Left kidney (tissue), 2 donors: Measurements from ENCODE around the gene SMAD3. TPM values are rescaled to one million over a fixed set of nuclear protein-coding genes. Genes with fewer than 3 reads are reported as not detected.

Experiments
- DNase-seq: peaks from one replicate; pipeline ENCODE4 v3.0.0-alpha.2; 2013
- polyA plus RNA-seq: library from polyadenylated mRNA; unstranded; fragments of 120-200 nt; gene quantifications from one replicate; pipeline ENCODE4 v1.2.1, GENCODE V29; 2013; ENCODE audit not compliant: insufficient read length

SMAD3 gene
- polyA plus RNA-seq, 1 donor, result 50.8 TPM

DNA sequence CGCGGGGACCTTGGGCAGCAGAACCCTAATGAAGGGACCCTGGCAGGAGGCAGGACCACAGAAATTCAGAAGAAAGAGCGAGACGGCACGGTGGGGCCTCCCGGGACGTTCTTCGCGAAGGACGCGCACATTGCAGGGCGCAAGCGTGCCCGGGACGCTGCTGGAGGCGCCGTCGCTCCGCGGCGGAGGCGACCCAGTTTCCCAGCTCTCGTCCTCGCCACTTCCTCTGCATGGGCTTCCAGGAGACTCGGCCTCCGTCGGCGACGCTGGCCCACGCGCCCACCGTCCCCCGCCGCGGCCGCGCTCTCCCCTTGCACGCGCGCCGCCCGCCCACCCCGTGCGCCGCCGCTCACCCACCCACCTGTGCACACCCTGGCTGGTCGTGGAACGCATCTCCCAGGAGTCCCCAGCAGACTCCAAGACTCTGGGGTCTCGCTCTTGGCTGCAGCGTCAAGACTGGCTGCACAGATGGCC lies 31.8 kb upstream of the SMAD3 start:
- DNase-seq, result no peak

DNA sequence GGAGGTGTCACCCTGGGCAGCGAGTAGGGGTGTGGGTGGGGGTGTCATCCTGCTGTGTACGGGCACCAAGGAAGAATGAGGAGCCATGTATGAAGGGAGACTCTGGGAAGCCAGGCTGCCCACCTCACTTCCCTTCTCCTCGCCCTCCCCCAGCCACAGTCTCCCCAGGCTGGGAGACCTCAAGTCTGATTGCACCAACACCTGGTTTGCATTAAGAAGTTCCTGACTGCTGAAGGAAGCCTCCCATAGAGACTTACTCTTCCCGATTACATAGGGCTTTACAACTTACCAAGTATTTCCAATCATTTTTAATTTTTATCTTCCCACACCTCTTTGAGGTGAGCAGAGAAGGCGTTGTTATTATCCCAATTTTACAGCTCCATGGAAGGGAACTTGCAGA lies 29.5 kb upstream of the SMAD3 start:
- no peak for DNase-seq

DNA sequence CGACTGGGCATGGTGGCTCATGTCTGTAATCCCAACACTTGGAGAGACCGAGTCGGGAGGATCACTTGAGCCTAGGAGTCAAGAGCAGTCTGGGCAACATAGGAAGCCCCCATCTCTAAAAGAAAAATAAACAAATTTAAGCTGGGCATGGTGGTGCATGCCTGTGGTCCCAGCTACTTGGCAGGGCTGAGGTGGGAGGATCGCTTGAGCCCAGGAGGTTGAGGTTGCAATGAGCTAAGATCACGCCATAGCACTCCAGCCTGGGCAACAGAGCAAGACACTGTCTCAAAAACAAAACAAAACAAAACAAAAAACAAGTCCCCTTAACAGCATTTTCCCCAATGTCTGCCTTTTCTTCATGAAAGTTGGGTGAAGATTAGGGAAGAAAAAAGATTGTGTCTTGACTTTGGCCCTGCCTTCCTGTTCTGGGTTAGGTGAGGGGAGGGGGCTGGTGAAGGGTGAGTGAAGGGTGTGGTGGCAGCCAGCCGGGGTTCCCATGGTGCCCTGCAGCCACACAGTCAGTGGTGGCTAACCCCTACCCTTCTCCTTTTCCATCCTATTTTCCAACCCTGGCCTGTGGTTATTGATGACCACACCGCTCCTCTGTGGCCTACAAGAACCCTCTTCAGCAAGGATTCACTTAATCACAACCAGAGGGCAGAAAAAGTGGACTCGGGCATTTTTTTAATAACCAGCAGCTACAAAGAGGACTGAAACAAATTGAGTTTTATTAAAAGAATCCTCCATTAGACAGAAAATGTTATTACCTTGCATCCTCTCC lies 28.4 kb upstream of the SMAD3 start:
- no peak for DNase-seq

DNA sequence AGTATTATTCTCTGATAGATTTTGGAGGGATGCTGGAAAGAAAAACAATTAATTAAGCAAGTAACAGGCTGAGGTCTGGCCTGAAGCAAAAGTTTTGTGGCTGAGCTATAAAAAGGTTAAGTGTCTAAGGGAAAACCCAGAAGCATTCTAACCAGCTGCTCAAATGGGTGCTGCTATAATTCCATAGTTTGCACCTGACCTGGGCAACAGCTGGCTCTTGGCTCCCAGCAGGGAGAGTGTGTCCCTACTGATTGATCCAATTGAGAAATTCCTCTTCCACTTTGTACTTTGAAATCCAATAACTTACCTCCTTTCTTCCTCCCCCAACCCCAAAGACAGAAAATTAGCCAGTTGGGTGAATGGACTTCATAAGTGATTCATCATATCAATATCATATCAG lies 27.7 kb upstream of the SMAD3 start:
- no peak for DNase-seq

DNA sequence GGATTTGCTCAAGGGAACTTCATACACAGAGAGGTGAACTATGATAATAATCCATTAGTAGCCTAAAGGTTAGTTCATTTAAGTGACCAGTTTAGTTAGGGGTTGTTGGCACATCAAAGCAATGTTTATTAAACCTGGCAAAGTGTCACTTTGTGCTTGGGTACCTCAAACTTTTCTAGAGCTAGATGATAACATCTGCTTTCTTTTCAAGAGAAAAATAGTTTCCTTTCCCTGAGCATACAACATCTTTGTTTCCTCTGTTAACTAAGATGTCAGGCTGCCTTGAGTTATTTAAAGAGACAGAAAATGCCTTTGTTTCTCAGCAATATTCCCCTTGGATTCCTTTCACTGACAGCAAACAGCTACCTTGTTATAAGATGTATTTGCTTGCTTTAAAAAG lies 26.7 kb upstream of the SMAD3 start:
- DNase-seq, result no peak

DNA sequence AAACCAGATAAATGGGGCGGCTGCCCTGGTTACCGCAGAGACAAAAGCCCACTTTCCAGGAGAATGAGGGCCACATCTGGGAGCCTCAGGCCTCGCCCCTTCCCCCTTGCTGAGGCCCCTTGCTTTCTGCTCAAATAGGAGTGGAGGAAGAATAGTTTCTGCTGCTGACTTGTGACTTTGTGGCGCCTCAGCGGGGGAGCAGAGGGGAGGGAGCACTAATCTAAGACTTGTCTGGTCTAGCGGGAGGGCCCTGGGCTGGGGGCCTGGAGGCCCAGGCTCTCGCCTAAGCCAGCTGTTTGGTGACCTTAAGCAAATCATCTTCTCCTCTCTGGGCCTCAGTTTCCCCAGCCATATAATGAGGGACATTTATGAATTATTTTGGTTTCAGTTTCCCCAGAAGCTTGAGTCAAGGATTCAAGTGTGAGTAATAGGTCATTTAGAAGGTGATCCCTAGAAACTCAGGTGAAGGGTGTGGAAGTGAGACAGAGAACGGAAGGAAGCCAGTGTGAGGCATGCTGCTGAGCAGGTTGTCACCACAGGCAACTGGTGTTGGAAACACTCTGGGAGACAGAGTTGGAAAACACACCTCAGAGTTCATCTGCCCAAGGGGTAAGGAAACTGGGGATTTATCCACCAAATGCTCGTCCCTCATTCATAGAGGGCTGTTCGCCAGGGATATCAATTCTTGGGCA lies 25.9 kb upstream of the SMAD3 start:
- DNase-seq, result no peak

DNA sequence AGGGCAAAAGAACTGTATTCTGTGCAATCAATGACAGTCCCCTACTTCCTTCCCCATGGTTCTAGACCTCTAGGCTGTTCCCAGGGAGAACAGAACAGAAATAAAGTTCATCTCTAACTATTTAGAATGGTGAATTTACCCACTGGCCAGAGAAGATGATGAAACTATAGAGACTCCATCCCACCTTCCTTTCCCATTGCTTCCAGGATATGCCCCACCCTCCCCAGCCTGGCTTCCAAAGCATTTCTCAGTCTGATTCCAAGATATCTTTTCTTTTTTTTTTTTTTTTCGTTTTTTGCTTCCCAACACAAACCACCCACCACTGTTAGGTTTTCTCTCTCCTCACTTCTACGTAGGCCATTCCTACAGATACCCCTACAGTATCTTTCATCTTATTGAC lies 25.1 kb upstream of the SMAD3 start:
- no peak for DNase-seq

DNA sequence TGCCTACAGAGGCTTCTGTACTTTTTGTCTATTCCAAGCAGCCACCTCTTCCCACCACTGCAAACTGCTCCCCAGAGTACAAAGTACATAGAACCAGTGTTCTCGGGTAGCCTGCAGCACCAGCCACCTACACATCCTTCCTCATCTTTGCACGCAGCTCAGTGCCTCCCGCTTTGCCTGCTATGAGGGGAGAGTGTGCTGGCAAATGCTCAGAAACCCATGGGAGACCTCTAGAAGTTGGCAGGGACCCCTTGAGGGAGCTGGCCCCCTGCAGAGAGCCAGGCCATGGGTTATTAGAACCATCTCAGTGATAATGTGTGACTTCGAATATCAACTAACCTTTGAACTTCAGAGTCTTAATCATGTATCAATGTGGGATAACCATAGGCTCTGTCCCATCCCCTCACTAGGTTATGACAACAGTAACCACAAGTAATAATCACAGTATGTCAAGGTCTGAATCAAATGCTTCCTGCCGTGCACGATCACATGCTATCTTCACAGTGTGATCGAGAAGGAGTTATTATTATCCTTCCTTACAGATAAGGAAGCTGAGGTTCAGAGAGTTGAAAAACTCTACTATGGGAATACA lies 22.8 kb upstream of the SMAD3 start:
- DNase-seq, result no peak

DNA sequence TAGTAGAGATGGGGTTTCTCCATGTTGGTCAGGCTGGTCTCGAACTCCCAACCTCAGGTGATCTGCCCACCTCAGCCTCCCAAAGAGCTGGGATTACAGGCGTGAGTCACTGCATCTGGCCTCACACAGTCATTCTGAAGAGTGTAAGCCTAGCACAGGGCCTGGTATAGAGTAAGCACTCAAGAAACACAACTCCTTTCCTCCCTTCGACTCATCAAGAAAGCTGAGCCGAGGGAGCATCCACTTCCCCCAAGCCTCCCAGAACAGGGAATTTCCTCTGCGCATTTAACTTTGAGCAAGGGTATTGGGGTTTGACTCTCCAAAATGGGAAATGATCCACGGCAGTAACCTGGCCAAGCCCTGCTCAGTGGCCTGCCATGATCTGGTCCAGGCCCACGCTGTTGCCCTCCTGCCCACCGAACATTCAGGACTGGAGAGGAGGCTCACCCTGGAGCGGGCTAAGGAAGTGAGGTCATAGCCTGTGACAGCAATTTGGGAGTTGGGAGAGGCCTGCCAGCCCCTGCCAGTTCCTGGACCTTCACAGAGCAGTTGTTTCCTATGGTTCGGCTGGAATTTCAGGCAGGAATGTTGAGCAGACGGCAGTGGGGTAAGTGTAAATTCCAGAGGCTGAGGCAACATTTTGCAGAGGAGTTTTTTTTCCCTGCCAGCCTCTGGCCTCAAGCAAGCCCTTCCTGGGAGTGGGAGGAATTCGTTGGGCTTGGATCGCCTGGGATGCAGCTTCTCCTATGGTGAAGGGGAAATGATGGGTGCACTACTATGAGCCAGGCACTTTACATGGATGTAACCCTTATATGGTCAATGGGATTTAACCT lies 21.2 kb upstream of the SMAD3 start:
- DNase-seq, result no peak

DNA sequence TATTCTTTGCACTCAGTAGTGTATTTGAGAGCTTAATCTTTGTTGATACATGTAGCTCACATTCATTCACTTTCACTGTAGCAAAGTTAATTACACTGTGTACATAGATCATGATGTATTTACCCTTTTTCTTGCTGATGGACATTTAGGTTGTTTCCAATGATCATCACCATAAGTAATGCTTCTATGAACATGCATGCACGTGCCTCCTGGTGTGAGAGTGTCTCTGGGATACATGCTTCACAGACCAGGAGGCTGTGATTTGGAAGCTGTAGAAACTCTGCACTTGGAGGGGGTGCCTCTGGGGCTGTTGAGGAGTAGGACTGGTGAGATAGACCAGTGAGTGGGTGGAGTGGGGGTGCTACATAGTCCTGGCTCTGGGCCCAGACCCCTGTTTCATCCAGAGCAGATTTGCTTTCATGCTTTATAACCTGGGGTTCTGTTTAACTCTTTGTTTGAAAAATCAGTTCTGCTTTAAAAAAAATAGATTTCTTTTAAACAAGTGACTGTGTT lies 18.2 kb upstream of the SMAD3 start:
- no peak for DNase-seq

DNA sequence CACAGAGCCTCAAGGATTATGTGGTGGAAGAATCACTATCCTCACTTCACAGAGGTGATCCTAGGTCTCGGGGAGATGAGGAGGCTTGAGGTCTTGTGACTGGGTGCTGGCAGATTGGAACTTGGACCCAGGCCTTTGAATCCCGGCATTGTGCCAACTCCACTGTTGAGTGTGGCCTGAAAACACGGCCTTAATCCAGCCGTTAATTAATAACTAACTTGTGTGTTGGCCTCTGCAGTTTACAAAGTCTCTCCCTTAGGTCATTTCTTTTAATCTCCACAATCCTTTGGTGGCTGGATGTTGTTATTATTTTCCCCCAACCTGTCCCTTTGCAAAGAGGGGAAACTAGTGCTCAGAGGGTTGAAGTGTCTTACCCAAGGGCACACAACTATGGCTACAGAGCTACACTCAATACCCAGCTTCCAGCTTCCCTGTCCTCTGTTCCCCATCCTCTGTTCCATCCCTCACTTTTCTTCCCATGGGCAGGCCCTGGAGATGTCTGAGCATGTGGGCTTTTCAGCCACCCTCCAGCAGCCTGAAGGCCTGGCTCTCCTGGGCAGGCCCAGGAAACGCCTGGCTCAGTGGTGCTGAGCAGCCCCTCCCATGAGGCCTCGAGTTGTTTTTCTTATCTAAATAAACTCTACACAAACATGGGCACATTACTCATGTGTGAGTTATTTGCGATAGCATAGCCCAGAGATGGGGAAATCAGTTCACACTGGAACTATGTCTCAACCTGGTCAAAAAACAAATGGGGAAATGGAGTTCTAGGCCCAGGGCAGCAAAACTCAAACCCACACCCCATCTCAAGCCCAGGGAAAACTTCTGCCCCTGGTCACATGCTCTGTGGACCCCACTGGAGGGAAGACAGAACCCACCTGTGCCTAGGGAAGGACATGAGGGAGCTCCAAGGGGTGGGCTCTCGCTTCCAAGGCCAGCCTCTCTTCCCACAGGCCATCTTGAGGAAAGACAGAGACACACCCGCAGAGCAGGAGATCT lies 16.8 kb upstream of the SMAD3 start:
- no peak for DNase-seq

DNA sequence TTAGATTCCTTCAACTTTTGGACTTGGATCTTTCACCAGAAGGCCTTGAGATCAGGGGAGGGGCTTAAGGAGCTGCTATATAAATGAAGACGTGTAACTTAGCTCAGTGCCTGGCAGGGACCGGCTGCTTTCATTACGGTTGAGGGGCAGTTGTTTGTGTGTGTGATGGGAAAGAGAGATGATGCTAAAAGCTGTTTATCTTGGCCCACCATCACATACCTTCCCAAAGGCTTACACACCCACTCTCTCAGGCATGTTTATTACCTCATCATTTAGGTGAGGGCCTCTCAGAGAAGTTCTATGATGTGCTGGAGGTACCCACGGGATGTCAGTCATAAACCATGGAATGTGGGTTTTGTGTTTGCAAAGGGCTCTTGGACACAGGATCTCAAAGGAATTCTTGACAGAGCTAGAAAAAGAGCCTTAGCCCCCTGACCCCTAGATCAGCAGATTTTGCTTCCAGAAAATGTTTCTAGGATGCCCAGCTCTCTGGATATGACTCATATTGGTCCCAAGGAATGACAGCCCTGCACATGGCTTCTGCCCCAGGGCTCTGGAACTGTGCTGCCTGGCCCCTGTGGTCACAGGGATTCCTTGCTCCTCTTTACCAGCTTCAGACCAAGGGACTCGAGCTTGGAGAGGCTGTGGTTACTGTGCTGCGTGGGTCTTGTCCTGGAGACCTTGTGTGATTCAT lies 15.9 kb upstream of the SMAD3 start:
- no peak for DNase-seq

DNA sequence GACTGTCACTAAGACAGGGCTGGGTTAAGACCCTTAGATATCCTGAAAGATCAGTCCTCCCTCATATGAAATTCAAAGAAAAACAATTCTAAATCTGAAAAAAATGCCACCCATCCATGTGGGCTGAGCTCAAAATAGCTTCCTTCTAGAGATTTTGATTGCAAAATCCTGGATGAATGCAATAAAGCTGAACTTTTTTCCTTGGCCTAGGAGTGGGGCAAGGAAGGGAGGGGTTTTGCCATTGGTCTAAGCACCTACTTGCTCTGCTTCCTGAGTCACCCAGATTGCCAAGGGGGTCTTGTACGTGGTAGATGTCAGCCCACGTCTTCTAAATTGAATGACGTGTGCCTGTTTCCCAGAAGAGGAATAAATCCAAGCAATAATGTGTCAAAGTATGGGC lies 15.3 kb upstream of the SMAD3 start:
- no peak for DNase-seq

DNA sequence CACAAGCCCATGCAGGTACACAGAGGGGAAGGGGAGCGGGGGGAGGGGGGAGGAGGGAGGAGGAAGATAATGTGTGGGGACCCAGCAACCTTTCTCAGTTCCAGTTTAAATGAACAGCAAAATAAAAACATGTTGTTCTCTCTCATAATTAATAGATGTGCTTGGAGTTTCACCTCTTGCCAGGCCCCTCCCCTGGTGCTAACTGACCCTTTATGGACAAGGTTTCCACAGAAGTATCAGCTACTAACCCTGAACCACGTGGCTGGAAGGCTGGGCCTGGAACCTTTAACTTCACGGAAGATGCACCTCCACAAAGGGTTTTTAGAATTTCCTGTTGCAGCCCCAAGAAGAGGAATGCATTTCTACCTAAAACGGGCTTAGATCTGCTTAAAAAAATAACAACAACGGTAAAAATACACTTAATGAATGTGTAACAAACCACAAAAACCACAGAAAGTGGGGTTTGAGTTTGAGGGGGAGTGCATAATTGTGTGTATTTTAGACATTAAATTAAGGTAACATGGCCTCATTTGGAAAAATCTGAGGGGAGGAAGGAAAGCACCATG lies 14.8 kb upstream of the SMAD3 start:
- no peak for DNase-seq

DNA sequence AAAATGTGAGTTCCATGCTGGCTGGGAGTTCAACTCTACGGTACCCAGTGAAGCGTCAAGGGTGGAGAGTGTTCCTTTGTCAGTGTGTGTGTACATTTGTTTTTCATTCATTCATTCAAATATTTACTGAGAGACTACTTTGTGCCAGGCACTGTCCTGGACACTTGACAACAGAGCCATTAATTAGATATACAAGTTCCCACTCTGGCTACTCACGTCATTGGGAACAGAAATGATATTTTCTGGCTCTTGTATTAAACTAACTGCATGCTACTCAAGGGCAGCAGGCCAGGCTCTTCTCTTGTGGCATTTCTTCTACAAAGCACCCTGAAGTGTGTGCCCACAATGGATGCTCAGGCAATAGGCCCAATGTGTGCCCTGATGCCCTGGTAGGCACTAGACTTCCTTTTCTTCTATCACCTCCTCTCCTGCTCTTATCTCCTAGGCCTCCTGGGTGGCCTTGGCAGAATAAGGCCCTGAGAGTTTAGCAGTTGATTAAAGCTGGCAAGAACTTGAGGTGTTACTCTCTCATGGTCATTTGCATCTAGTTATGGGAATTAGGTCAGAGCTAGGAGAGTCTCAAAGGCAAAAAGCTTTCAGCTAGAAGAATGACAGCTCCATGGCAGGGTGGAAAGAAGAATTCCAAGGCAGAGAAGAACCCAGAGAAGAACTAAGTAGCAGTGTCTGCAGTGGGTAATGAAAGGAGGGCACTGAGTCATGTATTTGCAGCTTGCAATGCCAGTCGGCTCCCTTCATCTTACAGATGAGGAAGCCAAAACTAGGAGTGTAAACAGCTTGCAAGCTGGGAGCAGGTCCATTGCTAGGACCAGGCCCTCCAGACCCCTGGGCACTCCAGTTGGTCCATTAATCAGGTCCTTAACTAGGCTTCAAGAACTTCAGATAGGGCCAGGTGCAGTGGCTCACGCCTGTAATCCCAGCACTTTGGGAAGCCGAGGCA lies 14.0 kb upstream of the SMAD3 start:
- no peak for DNase-seq

DNA sequence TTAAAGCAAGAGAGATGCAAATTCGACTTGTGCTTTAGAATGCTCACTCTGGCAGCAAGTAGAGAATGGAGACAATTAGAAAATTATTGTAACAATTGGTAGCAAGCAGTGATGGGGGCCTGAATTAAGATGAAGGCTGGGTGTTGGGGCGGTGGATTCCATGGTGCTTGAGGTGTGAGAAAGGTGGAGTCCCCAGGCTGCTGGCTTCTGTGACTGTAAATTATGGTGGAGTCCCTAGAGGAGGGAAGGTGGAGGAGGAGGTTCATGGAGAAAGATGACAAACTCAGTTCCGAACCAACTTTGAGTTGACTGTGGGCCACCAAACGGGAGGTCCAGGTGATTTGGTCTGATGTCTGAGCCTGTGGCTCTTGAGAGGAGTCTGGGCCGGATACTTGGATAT lies 10.7 kb upstream of the SMAD3 start:
- DNase-seq, result no peak

DNA sequence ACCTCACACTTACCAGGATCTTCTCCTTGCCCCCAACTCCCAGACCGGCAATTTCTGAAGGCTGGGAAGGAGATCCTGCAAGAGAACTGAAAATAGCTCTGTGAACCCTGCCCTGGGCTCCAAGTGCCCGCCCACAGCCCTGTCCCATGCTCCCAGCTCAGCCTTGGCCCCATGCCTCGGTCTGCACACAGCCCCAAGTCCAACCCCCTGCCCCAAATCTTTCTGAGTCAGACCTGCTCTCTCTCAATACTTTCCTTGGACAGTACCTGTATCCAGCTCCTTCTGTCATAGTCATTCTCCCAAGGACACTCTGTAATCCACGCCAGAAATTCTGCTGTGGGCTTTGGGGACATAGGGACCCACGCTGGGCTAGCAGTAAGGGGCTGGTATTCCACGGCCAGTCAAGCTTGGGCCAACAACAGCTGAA lies 6.3 kb upstream of the SMAD3 start:
- DNase-seq, result no peak

DNA sequence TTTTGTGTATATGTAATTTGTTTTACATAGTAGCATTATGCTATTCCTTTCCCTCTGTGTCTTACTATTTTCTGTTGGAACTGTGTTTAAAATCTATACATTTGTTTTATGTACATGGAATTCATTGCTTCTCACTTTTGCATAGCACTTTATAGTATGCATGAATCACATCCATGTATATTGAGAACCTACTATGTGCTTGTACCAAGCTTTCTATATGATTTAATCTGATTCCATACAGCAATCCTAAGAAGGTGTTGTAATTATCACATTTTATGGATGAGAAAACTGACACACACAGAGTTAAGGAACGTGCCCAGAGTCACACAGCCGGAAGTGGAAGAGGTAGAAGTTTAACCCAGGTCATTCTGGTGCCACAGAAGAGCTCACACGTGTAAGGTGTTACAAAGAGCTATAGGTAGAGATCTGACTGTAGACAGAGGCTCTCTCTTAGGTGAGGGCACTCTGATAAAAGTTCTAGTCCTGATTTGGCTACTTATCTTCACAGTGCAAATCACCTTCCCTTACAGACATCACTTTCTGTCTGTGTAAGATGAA lies 3.5 kb upstream of the SMAD3 start:
- no peak for DNase-seq
